ENCODE data around the gene PEAR1.

DNA sequence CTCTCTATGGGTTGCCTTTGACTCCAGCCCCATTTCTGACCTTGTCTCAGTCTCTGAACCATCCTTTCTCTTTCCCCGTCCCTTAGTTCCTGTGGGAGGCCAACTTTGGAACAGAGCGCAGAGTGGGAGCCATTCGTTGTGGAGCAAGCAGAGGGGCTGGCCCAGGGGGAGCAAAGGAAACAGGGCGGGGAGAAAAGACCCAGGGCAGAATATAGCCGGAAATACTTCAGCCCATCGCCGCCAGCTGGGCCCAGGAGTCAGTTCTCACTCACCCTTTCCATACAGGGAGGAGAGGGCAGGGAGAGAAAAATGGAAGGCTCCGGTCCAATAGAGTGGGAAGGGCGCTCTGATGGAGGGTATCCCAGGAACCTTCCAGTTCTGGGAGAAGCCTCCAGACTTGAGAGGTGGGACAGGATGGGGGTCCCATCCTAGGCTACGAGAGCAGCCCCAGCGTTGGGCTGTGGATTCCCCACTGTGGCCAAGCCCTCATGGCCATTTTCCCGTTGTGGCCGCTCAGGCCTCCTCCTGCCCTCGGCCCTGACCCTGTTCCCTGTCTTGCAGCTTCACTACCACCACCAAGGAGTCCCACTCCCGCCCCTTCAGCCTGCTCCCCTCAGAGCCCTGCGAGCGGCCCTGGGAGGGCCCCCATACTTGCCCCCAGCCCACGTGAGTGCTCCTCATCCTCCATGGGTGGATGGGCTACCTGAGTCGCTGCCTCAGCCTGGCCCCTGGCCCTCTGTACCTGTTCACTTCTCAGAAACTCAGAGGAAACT is 10.9 kb downstream of the PEAR1 start:
- TF ChIP-seq YY1 (IDR thresholded peaks at IDR 0.05; ENCODE audit: low read depth) (no peak), FOXM1 (IDR thresholded peaks at IDR 0.05; ENCODE audit: borderline replicate concordance, low read depth) (no peak), EP300 (IDR thresholded peaks at IDR 0.05; ENCODE audit: borderline replicate concordance) (no peak), RAD21 (IDR thresholded peaks at IDR 0.05; ENCODE audit: low read depth) (no peak), NFIC (IDR thresholded peaks at IDR 0.05) (no peak), TAF1 (IDR thresholded peaks at IDR 0.05; ENCODE audit: low read depth) (no peak), EGR1 (IDR thresholded peaks at IDR 0.05) (no peak), ZBTB7A (IDR thresholded peaks at IDR 0.05; ENCODE audit: low read depth) (no peak), CEBPB (IDR thresholded peaks at IDR 0.05) (no peak), TCF12 (IDR thresholded peaks at IDR 0.05; ENCODE audit: low read depth) (no peak)
- TF ChIP-seq, protein P1, sequence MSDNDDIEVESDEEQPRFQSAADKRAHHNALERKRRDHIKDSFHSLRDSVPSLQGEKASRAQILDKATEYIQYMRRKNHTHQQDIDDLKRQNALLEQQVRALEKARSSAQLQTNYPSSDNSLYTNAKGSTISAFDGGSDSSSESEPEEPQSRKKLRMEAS (IDR thresholded peaks at IDR 0.05): no peak
- TF ChIP-seq, protein P2, sequence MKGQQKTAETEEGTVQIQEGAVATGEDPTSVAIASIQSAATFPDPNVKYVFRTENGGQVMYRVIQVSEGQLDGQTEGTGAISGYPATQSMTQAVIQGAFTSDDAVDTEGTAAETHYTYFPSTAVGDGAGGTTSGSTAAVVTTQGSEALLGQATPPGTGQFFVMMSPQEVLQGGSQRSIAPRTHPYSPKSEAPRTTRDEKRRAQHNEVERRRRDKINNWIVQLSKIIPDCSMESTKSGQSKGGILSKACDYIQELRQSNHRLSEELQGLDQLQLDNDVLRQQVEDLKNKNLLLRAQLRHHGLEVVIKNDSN (IDR thresholded peaks at IDR 0.05): no peak
- TF ChIP-seq, protein P3, sequence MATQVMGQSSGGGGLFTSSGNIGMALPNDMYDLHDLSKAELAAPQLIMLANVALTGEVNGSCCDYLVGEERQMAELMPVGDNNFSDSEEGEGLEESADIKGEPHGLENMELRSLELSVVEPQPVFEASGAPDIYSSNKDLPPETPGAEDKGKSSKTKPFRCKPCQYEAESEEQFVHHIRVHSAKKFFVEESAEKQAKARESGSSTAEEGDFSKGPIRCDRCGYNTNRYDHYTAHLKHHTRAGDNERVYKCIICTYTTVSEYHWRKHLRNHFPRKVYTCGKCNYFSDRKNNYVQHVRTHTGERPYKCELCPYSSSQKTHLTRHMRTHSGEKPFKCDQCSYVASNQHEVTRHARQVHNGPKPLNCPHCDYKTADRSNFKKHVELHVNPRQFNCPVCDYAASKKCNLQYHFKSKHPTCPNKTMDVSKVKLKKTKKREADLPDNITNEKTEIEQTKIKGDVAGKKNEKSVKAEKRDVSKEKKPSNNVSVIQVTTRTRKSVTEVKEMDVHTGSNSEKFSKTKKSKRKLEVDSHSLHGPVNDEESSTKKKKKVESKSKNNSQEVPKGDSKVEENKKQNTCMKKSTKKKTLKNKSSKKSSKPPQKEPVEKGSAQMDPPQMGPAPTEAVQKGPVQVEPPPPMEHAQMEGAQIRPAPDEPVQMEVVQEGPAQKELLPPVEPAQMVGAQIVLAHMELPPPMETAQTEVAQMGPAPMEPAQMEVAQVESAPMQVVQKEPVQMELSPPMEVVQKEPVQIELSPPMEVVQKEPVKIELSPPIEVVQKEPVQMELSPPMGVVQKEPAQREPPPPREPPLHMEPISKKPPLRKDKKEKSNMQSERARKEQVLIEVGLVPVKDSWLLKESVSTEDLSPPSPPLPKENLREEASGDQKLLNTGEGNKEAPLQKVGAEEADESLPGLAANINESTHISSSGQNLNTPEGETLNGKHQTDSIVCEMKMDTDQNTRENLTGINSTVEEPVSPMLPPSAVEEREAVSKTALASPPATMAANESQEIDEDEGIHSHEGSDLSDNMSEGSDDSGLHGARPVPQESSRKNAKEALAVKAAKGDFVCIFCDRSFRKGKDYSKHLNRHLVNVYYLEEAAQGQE (IDR thresholded peaks at IDR 0.05; ENCODE audit: low read depth): no peak
